GM12878 (cell line): ENCODE data around the gene TFCP2. TPM values are rescaled to one million over a fixed set of nuclear protein-coding genes. Genes with fewer than 3 reads are reported as not detected.

Source experiments
- ATAC-seq: fragments of 200-7000 bp; cut with Tn5 transposase; 3 replicates; pipeline ENCODE4 v1.9.1; 2020; ENCODE audit warnings: mild to moderate bottlenecking, moderate library complexity
- BruUV-seq: library from RNA; stranded (reverse); fragments of 400-500 nt; replicated peaks from 2 replicates; lab custom pipeline; 2021; lab: Mats Ljungman, UMichigan
- CTCF ChIA-PET: fragments of 300-600 bp; sonication (Branson Sonifier 250); formaldehyde crosslinking; extraction: SDS; loops from one replicate; lab custom pipeline; 2021; ENCODE audit warnings: inconsistent platforms; lab: Yijun Ruan, JAX
- POLR2A ChIA-PET: fragments of 350-600 bp; formaldehyde crosslinking; extraction: SDS; loops from one replicate; lab custom pipeline; 2021; ENCODE audit warnings: inconsistent platforms; lab: Charles Lee
- RAD21 ChIA-PET: fragments of 300-600 bp; sonication (Branson Sonifier 250); formaldehyde crosslinking; loops from one replicate; lab custom pipeline; 2023; ENCODE audit warnings: antibody characterized with exemption; ENCODE audit not compliant: unreplicated experiment; lab: Charles Lee
- SMC1A ChIA-PET: fragments of 300-600 bp; sonication (Branson Sonifier 250); formaldehyde crosslinking; loops from one replicate; lab custom pipeline; 2023; ENCODE audit not compliant: unreplicated experiment, uncharacterized antibody; lab: Charles Lee
- DNase-seq: peaks from one replicate; pipeline ENCODE4 v3.0.0-alpha.2; 2011; ENCODE audit warnings: low read depth, low spot score
- FAIRE-seq: peaks from 3 replicates; lab custom pipeline; 2011; peaks lifted over from hg19 to GRCh38; lab: Jason Lieb, UNC
- H2AFZ ChIP-seq: 2 replicates; pipeline ENCODE4 v1.6.0; 2011; ENCODE audit warnings: low read depth, low read length, control low read depth; ENCODE audit not compliant: control insufficient read depth
- H3K27ac ChIP-seq: 2 replicates; pipeline ENCODE4 v1.5.1; 2011; ENCODE audit warnings: control low read depth; ENCODE audit not compliant: control insufficient read depth, insufficient read depth
- H3K27me3 ChIP-seq, 2 experiments: replicated peaks in 1 of 2; 2 replicates each; pipeline versions ENCODE4 v1.6.0 to v1.6.1; 2011; ENCODE audit warnings: low read length in 1 of 2; ENCODE audit not compliant: control insufficient read depth in 2 of 2, insufficient read depth in 2 of 2
- H3K36me3 ChIP-seq, 2 experiments: 2 replicates each; pipeline ENCODE4 v1.5.1; 2011; ENCODE audit warnings: low read length in 1 of 2; ENCODE audit not compliant: control insufficient read depth in 2 of 2, insufficient read depth in 2 of 2
- H3K4me1 ChIP-seq: 2 replicates; pipeline ENCODE4 v1.6.1; 2011; ENCODE audit warnings: mild to moderate bottlenecking, low read length, moderate library complexity, mixed read lengths; ENCODE audit not compliant: control insufficient read depth, insufficient read depth
- H3K4me2 ChIP-seq: 2 replicates; pipeline ENCODE4 v1.6.0; 2011; ENCODE audit warnings: control low read depth; ENCODE audit not compliant: control insufficient read depth, insufficient read depth
- H3K4me3 ChIP-seq: fragments of 200-600 bp; sonication (generic); 2 replicates; pipeline ENCODE4 v1.5.1; 2016
- H3K79me2 ChIP-seq: 2 replicates; pipeline ENCODE4 v1.6.0; 2011; ENCODE audit warnings: low read length; ENCODE audit not compliant: control insufficient read depth, insufficient read depth
- H3K9ac ChIP-seq: 2 replicates; pipeline ENCODE4 v1.8.0; 2011; ENCODE audit warnings: low read length, control low read depth, mixed read lengths; ENCODE audit not compliant: control insufficient read depth, insufficient read depth
- H3K9me3 ChIP-seq: replicated peaks from 3 replicates; pipeline ENCODE4 v1.5.1; 2011; ENCODE audit warnings: mild to moderate bottlenecking, low read length; ENCODE audit not compliant: control insufficient read depth, insufficient read depth
- H4K20me1 ChIP-seq: 2 replicates; pipeline ENCODE4 v1.6.0; 2011; ENCODE audit not compliant: control insufficient read depth, insufficient read depth
- BHLHE40 ChIP-seq, 2 experiments: fragments of 450-650 bp in 1 of 2; IDR thresholded peaks; 2 replicates each; pipeline ENCODE4 v1.6.1; 2011 to 2017; ENCODE audit warnings: low read depth in 2 of 2, borderline replicate concordance in 1 of 2, improper control_type of control experiment in 1 of 2, low read length in 1 of 2, mild to moderate bottlenecking in 1 of 2
- CHD1 ChIP-seq: IDR thresholded peaks from 2 replicates; pipeline ENCODE4 v1.6.1; 2012; ENCODE audit warnings: low read depth, low read length, improper control_type of control experiment
- HDAC6 ChIP-seq: fragments of 200-600 bp; sonication (generic); IDR thresholded peaks from one replicate; pipeline ENCODE4 v1.8.0; 2017; ENCODE audit warnings: antibody characterized with exemption; ENCODE audit not compliant: unreplicated experiment
- HSF1 ChIP-seq: fragments of 150-350 bp; IDR thresholded peaks from 2 replicates; pipeline ENCODE4 v1.6.1; 2014; ENCODE audit warnings: mild to moderate bottlenecking, low read depth, low read length
- RELA ChIP-seq: fragments of 450-650 bp; IDR thresholded peaks from 2 replicates; pipeline ENCODE4 v1.8.0; 2014; ENCODE audit warnings: borderline replicate concordance; ENCODE audit not compliant: partially characterized antibody
- SRF ChIP-seq, 2 experiments: IDR thresholded peaks; 2 replicates each; pipeline ENCODE4 v1.6.1; 2011; ENCODE audit warnings: low read depth in 2 of 2, low read length in 2 of 2, mild to moderate bottlenecking in 1 of 2, moderate library complexity in 1 of 2
- TBL1XR1 ChIP-seq: IDR thresholded peaks from 2 replicates; pipeline ENCODE4 v1.6.1; 2012; ENCODE audit warnings: low read depth, low read length, improper control_type of control experiment
- WGBS: methylation state at CpG from one replicate; pipeline ENCODE4 v1.1.6; 2016; ENCODE audit warnings: low lambda C conversion rate; ENCODE audit not compliant: insufficient replicate concordance, insufficient coverage; ENCODE audit errors: missing lambda C conversion rate; 5-methylcytosine and 5-hydroxymethylcytosine counted together
- in situ Hi-C: fragments of 300-500 bp; cut with MboI; formaldehyde crosslinking; loops from 9 replicates; pipeline ENCODE4 v1.14.3; 2018; ENCODE audit warnings: mixed read lengths
- intact Hi-C: fragments of 100-400 bp; cut with micrococcal nuclease; formaldehyde crosslinking; loops from one replicate; pipeline ENCODE4 v1.14.2; 2022; ENCODE audit not compliant: unreplicated experiment
- polyA plus RNA-seq, 11 experiments: library from polyadenylated mRNA; depleted of rRNA in 4 of 11; unstranded in 6 of 11; stranded (reverse) in 5 of 11; fragments of >200 nt; fragmentation: Nextera tagmentation in 4 of 11; fragmentation: Illumina TruSeq in 1 of 11; extraction: Ambion mirVana in 4 of 11; extraction: Trizol in 1 of 11; gene quantifications; 1 replicate in 1 of 11; 2 replicates in 10 of 11; pipeline versions ENCODE4 v1.2.1 to v1.2.3, GENCODE V29; 2011 to 2016; ENCODE audit warnings: inconsistent platforms in 2 of 11, missing spikeins in 2 of 11, low read depth in 1 of 11
- total RNA-seq, 4 experiments: library from RNA; depleted of rRNA in 3 of 4; stranded (reverse); fragments of >200 nt in 3 of 4; fragmentation: Illumina TruSeq in 1 of 4; extraction: Trizol in 1 of 4; gene quantifications; 2 replicates each; pipeline versions ENCODE4 v1.2.1 to v1.2.3, GENCODE V29; 2013 to 2021

TFCP2 gene
- total and polyA plus RNA-seq, 10 of the 15 experiments (the other 5 are each of a cell fraction or from before 2014, with no cell fraction given), result 5.8 to 29.7 (median 14.2) TPM

DNA sequence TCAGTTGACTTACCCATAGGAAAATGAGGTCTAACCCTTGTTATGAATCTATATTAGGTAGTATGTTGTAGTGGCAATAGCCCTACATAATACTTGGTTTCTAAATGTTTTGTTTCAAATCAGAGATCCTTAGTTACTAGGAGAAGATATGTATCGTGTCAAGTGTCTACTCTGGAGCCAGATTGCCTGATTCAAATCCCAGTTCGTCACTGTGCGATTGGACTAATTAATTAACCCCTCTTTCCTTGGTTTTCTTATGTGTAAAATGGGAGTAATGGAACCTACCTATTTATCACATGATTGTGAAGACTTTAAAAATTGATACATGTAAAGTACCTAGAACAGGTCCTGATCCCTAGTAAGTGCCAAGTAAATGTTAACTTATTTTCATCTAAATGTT is 123.4 kb downstream of the TFCP2 start:
- ChIA-PET SMC1A (interaction anchor here (0.9 to 1.5 kb wide), 6 partner anchors 11 to 224 kb away, joined by 3 to 6 read pairs (median 4); partner anchors contain the start of gene CSRNP2), RAD21 (interaction anchor here (0.8 to 4.2 kb wide), 5 partner anchors 28 to 292 kb away, joined by 3 to 26 read pairs (median 4); no protein-coding TSS in a partner anchor), CTCF (interaction anchor here (1.0 to 6.1 kb wide), 4 partner anchors 28 to 292 kb away, joined by 3 to 61 read pairs (median 8); partner anchors contain the start of gene POU6F1), POLR2A (interaction anchor here (1.1 to 1.5 kb wide), 3 partner anchors 166 to 292 kb away, joined by 3 to 6 read pairs (median 4); partner anchors contain the start of gene POU6F1)
- Histone ChIP-seq H3K4me3 (peak overlapping the region; percentile 94), H3K36me3 (peaks cover 0 to 6% of the 10 kb centered on the region in 2 experiments; a peak in 2 of 4 replicates), H4K20me1 (no peaks in the 10 kb centered on the region), H3K9ac (peak overlapping the region; percentile 99), H3K27me3 (no peaks in the 10 kb centered on the region), H3K79me2 (peaks cover 25% of the 10 kb centered on the region), H3K4me1 (peaks cover 6% of the 10 kb centered on the region), H2AFZ (no peak overlapping the region), H3K4me2 (peak overlapping the region; percentile 88), H3K9me3 (no peaks in the 10 kb centered on the region), H3K27ac (peak overlapping the region; percentile 96)
- in situ Hi-C loops, result loop anchor here (5.0 kb wide), 1 partner anchor 293 kb away; no protein-coding TSS in a partner anchor
- no peak for FAIRE-seq
- TF ChIP-seq TBL1XR1 (no peak), BHLHE40 (IDR thresholded peaks at IDR 0.05; ENCODE audit: borderline replicate concordance in 1 of 2, low read depth in 2 of 2, low read length in 1 of 2) (no peak), CHD1 (no peak), RELA (no peak), HSF1 (no peak), HDAC6 (no peak), SRF (IDR thresholded peaks at IDR 0.05; ENCODE audit: low read depth in 2 of 2, low read length in 2 of 2) (no peak)
- 65% methylated on average over 3 of the region's 3 CpGs for WGBS
- no peak for DNase-seq
- intact Hi-C loops, result loop anchor here (2.0 to 5.0 kb wide), 3 partner anchors 33 to 203 kb away; partner anchors contain the start of genes CSRNP2 and DAZAP2
- ATAC-seq, result no peak
- BruUV-seq, result no TSS peak
